ENCODE results near the gene TMEM120B.
"Not testable (repeated sequence)": the region's sequence is repeated elsewhere in the genome, so short reads cannot be mapped to it uniquely, and the experiment has no call there.

The TMEM120B gene

DNA sequence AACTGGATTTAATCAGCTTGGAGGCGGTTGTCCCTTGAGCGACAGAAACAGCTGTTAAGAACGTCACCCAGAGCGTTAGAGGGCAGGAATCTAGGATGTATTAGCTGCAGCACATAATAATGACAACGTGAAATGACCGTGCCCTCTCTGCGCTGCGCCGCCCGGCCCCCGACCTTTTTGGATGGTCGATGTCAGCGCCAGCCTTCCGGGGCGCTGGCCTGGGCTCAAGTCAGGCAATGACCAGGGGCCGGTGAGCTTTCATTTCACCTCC is 427 bp upstream of the TMEM120B start:
- DNase-seq (ENCODE audit: low read depth): peak; percentile 28
- TF ChIP-seq, protein P1, sequence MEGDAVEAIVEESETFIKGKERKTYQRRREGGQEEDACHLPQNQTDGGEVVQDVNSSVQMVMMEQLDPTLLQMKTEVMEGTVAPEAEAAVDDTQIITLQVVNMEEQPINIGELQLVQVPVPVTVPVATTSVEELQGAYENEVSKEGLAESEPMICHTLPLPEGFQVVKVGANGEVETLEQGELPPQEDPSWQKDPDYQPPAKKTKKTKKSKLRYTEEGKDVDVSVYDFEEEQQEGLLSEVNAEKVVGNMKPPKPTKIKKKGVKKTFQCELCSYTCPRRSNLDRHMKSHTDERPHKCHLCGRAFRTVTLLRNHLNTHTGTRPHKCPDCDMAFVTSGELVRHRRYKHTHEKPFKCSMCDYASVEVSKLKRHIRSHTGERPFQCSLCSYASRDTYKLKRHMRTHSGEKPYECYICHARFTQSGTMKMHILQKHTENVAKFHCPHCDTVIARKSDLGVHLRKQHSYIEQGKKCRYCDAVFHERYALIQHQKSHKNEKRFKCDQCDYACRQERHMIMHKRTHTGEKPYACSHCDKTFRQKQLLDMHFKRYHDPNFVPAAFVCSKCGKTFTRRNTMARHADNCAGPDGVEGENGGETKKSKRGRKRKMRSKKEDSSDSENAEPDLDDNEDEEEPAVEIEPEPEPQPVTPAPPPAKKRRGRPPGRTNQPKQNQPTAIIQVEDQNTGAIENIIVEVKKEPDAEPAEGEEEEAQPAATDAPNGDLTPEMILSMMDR (IDR thresholded peaks at IDR 0.05; ENCODE audit: low read length, missing control alignments): no peak
- H3K4me3 ChIP-seq (replicated peaks; ENCODE audit: low read depth, low read length): peak overlapping the region; percentile 89

DNA sequence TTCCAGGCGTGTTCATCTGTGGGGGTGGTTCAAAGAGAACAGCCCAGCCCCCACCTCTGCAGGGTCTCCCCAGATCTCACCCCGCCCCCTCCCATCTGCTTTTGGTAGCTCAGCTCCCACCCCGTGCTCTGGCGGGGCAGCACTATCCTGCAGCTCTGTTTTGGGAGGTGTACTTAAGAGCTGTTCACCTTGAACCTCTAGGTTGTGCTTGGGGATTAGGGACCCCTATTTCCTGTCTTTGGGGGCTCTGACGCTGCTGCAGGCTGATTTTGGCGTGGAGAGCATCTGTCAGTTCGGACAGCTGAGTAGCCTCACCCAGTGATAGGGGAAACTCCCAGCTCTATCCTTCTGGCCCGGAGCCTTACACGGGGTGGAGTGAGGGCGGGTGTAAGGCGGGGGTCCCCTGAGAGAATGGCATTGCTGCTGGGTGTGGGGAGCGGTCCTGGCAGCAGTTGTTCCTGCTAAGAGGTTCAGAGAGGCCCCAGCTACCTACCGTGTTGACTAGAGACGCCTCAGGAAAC is 765 bp downstream of the TMEM120B start:
- H3K4me3 ChIP-seq (replicated peaks; ENCODE audit: low read depth, low read length): peak overlapping the region; percentile 89
- TF ChIP-seq, protein P1 (IDR thresholded peaks at IDR 0.05; ENCODE audit: low read length, missing control alignments): no peak

DNA sequence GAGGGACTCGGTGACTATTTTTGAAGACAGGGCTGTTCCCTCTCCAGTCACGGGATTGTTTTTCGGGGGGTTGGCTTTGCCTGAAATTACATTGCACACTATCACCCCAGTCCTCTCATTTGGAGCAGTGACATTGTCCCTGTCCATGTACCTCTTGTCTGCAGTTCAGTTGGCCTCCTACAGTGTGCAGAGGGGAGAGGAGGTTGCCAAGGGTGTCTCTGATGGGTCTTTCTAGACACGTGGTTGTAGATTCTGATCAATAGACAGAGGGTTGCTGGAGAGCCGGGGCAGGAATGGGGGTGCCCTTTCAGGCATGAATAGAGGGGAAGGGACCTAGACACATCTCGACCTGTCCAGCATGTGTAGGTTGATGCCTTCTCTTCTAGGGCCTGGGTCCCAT is 1.2 kb downstream of the TMEM120B start:
- DNase-seq (ENCODE audit: low read depth): no peak
- H3K4me3 ChIP-seq (replicated peaks; ENCODE audit: low read depth, low read length): peak overlapping the region; percentile 89
- TF ChIP-seq, protein P1 (IDR thresholded peaks at IDR 0.05; ENCODE audit: low read length, missing control alignments): no peak

More for the DNA sequence above, 765 bp downstream of the TMEM120B start:
- DNase-seq (ENCODE audit: low read depth): peak; percentile 24

DNA sequence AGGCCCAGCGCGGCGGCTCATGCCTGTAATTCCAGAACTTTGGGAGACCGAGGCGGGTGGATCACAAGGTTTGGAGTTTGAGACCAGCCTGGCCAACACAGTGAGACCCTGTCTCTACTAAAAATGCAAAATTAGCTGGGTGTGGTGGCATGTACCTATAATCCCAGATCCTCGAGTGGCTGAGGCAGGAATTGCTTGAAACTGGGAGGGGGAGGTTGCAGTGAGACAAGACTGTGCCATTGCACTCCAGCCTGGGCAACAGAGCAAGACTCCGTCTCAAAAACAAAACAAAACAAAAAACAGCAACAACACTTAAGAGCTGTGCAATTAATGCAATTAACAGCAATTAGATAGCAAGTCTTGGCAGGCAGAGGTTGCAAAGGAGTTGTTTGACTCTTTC is 2.5 kb downstream of the TMEM120B start:
- DNase-seq (ENCODE audit: low read depth); H3K4me3 ChIP-seq (replicated peaks; ENCODE audit: low read depth, low read length): not testable (repeated sequence)

DNA sequence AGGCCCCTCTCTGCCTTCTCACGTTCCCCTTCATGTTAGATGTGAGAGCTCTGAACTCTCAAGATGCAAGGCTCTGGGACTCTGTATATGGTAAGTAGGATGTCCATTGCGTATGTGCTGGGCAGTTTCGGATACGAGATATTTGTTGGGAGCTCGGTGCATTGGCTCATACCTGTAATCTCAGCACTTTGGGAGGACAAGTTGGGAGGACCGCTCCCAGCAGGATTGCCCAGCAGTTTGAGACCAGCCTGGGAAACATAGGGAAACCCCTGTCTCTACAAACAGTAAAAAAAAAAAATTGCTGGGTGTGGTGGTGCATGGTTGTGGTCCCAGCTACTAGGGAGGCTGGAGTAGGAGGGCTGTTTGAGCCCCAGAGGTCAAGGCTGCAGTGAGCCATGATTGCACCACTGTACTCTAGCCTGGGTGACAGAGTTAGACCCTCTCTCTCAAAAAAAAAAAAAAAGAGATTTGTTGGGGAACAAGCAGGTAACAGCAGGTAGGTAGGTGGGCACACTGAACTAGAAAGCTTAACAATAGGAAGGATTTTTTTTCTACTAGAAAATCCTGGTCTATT is 3.4 kb downstream of the TMEM120B start:
- DNase-seq (ENCODE audit: low read depth): no peak
- TF ChIP-seq, protein P1 (IDR thresholded peaks at IDR 0.05; ENCODE audit: low read length, missing control alignments): no peak
- H3K4me3 ChIP-seq (replicated peaks; ENCODE audit: low read depth, low read length): no peak overlapping the region

DNA sequence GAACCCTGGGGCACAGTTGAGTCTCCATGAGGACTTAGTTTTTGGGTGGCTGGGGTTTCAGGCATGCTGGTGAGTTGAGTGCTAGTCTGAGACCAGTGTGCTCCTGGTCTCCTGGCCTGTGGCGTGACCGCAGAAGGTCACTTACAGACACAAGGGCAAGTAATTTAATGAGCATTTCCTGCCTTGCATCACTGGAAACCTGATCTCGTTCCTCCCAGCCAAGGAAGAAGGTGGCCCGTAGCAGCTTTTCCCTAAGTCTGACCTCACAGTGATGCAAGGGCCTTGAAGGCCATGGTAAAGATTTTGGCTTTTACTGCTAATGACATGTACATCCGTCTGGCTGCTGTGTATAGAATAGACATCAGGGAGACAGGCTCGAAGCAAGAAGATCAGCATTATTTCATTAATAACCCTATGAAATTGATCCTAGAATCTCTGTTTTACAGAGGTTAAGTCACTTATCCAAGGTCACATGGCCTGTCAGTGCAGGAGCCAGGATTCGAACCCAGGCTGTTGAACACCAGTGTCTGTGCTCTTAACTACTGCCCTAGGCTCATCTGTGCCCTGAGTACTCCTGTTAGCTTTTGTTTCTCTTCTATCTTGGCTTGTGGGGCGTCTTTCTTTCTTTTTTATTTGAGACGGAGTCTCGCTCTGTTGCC is 4.6 kb downstream of the TMEM120B start:
- H3K4me3 ChIP-seq (replicated peaks; ENCODE audit: low read depth, low read length): no peak overlapping the region
- peak; percentile 91 for DNase-seq (ENCODE audit: low read depth)
- TF ChIP-seq, protein P1 (IDR thresholded peaks at IDR 0.05; ENCODE audit: low read length, missing control alignments): no peak

DNA sequence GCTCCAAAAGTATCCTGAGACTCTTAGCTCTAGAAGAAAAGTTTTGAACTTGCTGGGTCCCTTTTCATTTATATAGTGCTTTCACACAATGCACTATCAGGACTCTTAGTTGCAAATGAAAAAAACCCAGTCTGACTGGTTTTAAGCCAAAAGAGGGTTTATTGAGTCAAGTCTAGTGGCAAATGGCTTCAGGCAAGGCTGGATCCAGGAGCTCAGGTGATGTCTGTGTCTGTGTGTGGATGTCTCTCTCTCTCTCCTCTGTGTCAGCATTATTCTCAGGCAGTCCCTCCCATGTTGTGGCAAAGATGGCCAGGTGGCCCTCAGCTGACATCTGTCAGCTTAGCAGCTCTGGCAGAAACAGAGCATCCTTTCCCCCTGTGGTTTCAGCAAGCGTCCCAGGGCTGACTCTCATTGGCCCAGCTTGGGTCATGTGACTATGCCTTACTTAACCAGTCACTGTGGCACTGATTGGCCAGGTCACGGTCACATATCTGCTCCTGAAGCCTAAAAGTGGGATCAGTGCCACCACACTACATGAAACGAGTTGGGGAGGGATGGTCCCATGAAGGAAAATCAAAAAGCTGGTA is 6.2 kb downstream of the TMEM120B start:
- TF ChIP-seq, protein P1 (IDR thresholded peaks at IDR 0.05; ENCODE audit: low read length, missing control alignments): no peak
- no peak overlapping the region for H3K4me3 ChIP-seq (replicated peaks; ENCODE audit: low read depth, low read length)
- DNase-seq (ENCODE audit: low read depth): no peak

All from fibroblast of pulmonary artery (primary cell).